Activated CD8-positive, alpha-beta memory T cell treated with anti-CD3 and anti-CD28 coated beads, Interleukin-2, amount 50 U/mL, for 24 hours (primary cell): Measurements from ENCODE around the gene ZNF524.
A peak's percentile ranks its signal among the peaks of the same experiment; 100 is the strongest.

Experiments
- DNase-seq: peaks from one replicate; pipeline ENCODE4 v3.0.0-alpha.2; 2020; ENCODE audit errors: extremely low read depth

The ZNF524 gene

DNA sequence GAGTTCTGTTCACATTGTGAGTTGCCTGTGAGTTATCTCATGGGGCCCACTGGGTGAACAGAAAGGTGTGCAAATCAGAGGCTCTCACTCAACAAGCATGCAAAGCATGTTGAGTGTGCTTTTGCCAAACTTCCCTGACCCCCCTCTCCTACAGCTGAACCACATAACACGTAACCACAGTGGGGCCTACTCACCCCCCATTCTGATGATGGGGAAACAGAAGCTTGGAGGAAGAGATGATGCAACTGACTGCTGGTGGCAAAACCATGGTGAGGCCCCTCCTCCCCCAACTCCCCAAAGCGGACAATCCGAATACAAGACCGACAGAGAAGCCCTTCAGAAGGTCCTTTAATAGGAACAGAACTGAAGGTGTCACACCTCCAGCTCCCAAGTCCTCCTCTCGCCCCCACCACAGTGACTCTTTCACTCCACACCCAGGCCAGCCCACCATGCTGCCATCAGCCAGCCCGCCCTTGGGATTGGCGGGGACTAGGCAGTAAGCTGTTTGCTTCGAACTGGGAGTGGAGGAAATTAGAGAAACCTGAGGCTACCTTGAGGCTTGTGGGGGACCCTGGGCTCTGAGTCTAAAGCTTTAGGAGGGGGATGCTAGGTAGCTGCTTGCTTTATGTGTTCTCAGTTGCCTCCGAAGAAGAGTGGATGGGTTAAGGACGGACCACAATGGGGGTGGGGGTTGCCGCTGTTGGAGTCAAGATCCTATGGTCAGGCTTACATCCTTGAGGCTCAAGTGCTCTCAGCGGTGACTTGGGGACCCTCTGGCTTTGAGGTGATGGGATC lies 20.5 kb downstream of the ZNF524 start:
- DNase-seq: no peak

DNA sequence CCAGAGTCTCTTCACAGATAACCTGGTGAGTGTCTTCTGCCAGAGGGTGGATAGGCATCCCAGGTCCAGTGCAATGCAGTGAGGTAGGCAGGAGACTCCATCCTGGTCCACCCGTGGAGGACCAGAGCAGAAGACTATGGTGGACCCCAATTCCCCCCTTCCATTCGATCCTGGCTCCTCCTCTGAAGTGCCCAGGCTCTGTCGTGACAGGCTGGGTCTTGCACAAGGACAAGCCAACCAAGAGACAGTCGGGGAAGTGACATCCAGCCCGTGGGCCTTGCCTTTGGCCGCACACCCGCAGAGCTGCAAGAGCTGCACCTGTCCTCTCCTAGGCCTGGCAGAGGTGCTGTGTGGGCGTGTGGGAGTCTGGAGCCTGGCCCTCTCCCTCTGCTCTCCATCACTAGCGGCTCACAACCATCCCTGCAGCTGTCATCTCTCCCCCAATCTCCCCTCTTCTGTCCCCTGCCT lies 21.2 kb downstream of the ZNF524 start:
- DNase-seq: no peak

DNA sequence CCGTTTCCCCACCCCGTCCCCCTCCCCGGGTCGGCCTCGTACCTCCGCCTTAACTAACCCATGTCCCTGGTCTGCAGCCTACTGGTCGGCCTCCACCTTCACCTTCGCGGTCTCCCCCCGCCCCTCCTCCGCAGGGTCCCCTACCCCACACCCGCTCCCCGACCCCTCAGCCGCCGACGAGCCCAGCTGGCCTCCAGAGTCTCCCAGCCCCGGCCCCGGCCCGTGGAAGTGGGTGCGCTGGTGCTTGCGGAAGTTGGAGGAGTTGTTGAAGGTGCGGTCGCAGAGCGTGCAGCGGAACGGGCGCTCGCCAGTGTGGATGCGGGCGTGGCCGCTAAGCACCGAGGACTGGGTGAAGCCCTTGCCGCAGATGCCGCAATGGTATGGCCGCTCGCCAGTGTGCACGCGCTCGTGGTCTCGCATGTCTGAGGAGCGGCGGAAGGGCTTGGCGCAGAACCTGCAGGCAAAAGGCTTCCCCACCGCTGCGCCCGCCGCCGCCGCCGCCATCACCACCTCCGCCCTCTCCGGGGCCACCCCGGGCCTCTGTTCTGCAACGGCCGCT lies 21.7 kb downstream of the ZNF524 start:
- DNase-seq: no peak

DNA sequence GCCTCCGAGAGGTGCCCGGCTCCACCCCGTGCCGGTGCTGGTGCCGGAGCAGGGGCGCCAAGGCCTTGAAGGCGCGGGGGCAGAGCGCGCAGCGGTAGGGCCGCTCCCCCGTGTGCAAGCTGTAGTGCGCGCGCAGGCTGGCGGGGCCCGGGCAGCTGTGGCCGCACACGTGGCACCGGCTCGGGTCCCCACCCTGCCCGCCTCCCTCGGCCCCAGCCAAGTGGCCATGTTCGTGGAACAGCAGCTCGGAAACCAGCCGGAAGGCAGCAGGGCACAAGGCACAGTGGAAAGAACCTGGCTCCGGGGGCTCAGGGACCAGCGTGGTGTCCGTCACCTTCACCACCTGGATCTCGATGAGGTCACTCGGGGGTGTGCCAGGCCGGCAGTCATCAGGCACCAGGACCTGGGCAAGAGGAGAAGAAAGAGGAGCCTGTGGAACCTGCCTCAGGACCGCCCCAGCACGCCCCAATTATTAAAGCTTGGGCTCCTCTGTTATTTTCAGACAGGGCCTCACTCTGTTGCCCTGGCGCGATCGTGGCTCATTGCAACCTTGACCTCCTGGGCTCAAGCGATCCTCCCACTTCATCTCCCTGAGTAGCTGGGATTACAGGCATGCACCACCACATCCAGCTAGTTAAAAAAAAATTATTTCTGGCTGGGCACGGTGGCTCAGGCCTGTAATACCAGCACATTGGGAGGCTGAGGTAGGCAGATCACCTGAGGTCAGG lies 22.3 kb downstream of the ZNF524 start:
- no peak for DNase-seq

DNA sequence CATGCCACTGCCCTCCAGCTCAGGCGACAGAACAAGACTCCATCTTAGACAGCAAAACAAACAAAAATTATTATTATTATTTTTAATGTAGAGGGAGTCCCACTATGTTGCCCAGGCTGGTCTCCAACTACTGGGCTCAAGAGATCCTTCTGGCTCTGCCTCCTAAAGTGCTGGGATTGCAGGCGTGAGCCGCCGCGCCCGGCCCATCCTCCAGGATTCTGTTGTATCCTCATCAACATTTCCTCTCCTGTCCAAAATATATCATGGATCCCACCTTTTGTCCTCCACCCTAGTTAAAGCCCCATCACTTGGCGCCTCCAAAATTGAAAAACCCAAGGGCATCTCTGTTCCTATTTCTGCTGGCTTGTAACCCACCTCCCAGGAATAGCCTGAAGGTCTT lies 23.0 kb downstream of the ZNF524 start:
- DNase-seq: no peak

DNA sequence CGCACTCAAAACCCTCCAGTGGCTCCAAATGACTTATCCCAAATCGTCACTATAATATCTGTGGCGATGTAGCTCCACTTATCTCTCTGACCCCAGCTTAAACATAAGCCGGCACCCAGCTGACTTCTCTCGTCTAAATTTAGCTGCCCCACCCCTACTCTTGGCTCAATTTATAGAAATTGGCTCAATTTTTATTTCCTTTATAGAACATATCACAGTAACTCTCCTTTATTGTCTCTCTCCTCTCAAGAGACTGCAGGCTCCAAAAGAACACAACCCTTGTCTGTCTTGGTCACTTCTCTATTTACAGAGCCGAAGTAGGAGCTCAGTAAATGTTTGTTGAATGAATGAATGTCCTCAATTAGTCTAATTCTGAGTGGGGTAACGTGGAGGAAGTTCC lies 23.5 kb downstream of the ZNF524 start:
- no peak for DNase-seq

DNA sequence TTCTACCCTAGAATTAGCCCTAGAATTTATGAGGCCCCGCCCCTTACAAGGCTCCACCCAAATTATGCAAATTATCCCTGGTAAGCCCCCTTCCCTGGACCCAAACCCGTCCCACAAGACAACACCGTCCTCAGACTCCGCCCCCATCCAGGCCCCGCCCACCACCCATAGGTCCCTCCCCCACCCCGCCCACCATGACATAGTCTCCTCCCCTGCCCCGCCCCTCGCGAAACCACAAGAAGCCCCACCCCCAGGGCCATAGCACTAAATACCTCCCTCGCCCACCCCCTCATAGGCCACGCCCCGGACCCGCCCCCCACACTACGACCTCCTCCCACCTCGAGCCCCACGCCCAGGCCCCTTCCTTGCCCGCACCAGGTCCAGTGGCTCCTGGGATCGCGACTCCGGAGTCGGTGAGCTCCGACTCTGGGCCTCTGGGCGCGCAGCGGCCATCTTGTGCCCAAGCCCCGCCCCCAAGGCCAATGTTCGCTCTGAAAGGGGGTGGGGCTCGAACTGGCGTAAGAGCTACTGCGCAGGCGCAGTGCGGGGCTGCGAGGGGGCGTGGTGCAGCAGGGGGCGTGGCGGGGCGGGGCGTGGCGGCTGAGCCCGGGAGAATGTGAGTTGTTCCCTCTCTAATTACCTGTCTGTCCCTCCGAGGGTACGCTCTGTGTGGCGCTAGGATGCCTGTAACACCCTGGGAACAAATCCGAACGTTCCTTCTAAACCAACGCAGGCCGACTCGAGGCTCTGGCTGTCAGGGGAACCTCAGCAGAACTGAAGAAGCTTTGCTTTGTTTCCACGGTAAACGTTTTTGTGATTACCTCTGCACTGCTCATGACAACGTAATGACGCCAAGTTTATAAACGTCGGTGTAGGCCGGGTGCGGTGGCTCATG lies 24.3 kb downstream of the ZNF524 start, which contains the start of gene ZNF784:
Gene ZNF784 (minus strand): TSS at position 458 of the 895 bp plus-strand sequence. CDS start 5 bp downstream, at position 453.
- DNase-seq: no peak

DNA sequence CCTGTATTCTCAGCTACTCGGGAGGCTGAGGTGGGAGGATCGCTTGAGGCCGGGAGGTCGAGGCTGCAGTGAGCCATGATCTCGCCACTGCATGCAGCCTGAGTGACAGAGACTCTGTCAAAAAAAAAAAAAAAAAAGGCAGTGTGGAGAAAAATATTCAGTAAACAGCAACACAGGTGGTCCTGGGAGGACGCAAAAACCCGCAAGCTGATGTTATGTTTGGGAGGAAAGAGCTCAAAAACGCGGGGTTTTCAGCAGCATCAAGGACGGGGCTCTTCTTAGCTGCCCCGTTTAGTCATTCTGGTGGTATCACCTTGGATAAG lies 24.9 kb downstream of the ZNF524 start:
- DNase-seq: no peak

DNA sequence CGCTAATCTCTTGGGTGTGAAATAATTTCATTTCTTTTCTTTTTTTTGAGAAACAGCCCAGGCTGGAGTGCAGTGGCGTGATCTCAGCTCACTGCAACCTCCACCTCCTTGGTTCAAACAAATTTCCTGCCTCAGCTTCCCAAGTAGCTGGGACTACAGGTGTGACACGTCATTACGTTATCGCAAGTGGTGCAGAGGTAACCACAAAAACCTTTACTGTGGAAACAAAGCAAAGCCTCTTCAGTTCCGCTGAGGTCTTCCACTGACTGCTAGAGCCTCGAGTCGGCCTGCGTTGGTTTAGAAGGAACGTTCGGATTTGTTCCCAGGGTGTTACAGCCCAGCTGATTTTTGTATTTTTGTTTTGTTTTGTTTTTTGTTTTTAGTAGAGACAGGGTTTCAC lies 26.3 kb downstream of the ZNF524 start:
- no peak for DNase-seq

DNA sequence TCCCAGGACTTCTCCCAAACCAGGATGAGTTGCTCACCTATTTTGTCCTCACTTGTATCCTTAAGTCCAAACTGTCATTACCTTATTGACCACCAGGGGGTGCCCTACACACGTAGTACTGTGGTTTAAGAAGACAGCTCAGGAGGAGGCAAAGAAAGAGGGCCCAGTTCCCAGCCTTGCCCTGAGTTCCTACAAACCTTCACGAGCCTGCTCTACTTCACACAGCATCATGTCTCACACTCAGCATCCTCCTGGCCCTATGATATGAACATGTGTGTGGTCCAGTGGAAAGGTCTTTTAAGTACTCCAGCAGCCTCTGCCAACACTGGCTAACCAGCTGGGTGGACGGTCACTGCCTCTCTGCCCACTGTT lies 32.4 kb downstream of the ZNF524 start:
- DNase-seq: peak; percentile 88

DNA sequence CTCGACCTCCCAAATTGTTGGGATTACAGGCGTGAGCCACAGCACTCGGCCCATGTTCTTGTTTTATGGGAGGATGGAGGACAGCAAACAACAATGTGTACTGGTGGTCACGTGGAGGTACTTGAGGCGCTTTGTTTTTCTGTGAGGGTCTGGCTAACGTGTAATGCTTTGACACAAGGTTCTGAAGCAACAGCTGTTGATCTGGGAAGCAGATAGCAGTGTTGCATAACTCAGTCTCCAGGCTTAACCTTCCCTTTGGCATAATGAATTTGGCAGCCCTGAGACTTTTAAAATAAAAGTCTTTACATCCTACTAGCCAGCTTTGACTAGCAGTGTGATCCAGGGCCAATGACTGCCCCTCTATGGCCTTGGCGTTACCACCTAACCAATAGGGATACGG lies 33.8 kb downstream of the ZNF524 start:
- no peak for DNase-seq

DNA sequence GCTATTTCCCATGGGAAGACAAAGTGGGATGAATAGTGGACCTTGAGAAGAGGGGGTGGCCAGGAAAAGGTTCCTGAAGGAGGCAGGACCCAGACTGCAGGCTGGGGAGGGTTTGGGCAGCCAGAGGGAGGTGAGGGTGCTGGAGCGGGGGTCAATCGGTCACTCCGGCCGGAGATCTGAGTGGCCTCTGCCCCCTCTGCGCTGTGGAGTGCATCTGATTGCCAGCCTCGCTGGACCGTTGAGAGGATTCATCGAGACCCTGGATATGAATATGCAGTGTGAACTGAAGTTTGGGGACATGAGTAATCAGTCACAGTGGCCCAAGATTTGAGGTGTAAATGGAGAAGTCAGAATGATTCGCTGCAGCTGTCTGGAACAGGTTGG lies 35.2 kb downstream of the ZNF524 start:
- DNase-seq: no peak

DNA sequence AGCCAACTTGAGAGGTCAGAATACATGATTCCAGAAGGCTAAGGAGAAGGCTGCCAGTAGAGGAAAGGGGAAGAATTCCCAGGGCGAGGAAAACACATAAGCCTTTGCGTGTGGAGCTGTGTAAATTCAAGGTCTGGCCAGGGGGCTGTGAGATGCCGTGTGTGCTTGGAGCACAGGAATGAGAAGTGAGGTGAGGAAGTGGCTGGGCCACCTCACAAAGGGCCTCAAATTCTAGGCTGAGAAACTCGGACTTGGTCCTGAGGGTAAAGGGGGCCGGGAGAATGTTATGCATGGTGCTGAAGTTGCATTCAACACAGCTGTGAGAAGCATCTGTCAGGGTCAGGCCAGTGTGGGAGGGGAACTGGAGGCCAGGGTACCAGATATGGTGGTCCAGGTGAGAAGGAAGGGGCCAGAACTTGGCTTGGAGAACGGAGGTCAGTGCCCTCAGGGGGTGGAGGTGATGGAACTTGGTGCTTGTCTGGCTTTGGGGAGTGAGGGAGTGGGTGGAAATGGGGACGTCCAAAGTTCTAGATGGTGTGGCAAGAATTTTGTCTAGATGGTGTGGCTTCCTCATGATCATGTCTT lies 35.9 kb downstream of the ZNF524 start:
- DNase-seq: no peak

DNA sequence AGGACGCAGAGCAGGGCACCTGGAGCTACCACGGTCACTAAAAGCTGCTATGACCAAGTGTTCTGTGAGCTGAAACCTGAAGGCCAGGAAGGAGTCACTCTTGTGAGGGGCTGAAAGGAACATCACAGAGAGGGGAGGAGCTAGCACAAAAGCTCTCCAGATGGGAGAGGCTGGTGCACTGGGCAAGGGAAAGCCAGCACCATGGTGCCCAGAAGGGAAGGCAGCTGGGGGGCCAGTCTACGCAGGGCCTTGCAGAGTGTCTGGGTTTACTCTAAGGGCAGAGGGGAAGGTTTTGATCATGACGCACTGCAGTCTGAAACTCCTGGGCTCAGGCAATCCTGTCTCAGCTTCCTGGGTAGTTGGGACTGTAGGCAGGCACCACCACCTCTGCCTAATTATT lies 36.6 kb downstream of the ZNF524 start:
- no peak for DNase-seq

DNA sequence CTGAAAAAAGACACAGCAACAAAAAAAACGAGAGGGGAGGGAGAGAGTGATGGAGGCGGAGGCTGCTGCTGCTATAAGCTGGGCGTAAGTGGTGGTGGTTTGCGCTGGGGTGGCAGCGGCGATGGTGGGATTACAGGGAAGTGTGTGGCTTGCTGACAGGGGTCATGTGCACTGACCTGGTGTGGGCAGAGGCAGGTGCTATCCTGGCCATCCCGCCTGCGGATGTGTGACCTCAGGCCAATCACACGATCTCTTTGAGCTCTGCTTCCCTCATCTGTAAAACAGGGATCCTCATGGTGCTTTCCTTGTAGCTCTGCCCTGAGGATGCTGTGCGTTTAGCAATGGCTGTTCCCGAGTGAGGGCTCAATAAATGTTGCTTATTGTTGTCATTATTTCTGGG lies 37.4 kb downstream of the ZNF524 start:
- DNase-seq: no peak

DNA sequence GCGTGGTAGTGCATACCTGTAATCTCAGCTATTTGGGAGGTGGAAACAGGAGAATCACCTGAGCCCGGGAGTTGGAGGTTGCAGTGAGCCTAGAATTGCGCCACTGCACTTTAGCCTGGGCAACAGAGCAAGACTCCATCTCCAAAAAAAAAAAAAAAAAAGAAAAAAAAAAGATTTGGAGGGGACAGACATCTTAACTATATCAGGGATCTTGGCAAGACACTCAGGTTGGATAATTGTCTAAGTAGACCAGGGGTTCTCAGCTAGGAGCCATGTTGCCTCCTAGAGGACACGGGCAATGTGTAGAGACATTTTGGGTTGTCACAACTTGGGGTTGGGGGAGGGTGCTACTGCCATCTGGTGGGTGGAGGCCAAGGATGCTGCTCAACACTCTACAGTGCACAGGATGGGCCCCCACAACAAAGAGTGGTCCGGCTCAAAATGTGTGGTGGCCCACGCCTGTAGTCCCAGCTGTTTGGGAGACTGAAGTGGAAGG lies 38.8 kb downstream of the ZNF524 start:
- no peak for DNase-seq

DNA sequence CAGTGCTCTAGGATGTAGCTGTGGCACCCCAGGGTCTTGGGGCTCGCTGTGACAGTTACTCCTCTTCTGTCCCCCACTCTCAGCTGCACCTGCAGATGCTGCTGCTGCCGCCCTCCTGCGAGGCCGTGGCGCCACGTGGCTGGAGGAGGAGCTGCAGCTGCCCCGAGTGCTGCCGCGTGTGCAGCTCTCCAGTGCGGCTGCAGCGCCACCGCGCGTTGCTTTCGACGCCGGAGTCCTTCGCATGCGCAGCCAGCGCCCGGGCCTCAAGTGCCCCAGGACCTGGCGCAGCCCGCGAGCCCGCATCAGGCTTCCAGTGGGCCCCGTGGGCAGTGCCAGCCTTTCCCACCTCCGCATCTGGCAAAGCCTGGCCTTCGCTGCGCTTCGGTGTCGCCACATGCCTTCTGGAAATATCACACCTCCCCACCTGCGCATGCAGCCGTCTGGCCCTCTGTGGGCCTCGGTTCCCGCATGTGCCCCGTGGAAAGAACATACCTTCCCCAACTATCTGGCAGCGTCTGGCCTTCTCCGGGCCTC lies 40.0 kb downstream of the ZNF524 start:
- no peak for DNase-seq

DNA sequence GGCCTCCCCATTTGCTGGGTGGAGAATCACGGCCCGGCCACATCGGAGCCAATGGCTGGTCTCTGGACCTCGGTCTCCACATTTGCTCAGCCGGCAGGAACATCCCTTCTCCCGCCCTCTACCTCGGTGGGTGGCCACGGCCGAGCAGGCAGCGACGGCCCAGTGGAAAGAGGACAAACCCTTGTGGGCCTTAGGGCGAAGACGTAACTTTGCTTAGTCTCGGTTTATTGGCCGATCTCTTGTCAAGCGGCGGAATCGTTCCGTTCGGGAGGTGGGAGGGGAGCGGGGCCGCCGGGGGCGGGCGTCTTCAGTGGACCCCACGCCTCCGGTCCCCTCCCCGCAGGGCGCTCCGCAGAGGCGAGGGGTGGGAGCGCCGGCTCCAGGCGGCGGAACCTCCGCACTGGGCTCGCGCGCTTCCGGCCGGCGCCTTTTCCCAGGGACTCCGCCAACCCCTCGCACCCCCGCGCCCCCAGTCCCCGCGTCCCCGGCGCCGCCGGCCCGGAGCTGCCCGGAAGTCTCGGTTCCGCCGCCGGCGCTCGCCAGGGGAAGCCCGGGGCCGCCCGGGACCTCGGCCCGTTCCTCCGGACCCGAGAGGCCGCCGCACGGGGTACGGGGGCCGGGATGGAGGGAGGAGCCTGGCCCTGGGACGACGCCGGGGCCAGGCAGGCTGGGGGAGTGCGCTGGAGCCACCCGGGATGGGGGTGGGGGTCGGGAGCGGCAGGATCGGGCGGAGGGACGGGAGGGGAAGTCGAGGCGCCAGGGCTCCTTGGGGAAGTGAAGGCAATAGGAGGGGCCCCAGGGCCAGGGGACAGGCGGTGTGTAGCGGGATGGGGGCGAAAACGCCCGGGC lies 40.7 kb downstream of the ZNF524 start, which contains the start of gene ZNF580:
Gene ZNF580 (plus strand): TSS at position 426 of the 849 bp plus-strand sequence. CDS start 1,507 bp downstream, outside the sequence.
- no peak for DNase-seq

DNA sequence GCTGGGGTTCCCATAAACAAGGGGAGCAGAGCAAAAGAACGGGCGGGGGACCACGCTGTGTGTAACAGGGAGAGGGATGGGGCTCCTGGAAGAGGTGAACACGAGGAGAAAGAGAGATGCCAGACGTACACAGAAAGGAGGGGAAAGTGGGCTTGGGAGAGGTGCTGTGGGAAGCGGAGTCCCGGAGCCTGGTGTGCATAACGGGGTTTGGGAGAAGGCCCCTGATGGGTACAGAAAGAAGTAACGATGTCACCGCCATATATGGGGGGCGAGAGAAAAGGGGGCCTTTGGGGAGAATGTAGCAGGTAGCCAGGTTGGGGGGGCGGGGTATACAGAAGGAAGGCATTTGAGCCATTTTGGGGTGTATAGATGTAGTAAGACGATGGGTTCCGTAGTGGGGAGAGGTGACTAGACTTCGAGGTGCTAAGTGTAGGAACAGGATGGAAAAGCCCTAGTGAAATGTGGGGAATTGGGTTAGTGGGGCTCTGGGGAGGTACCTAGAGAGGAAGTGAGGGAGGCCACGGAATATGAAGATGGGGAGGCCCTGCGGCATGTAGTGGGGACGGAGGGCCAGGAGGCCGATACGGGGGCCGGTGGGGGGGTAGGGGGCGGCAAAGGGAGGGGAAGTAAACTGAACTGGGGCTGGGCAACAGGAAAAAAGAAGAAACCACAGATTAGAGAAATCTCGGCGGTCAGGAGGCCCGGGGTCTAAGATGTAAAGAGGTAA lies 41.5 kb downstream of the ZNF524 start:
- DNase-seq: no peak
